Testis (tissue), 3 donors: ENCODE measurements around the gene MAP3K14. TPM values are rescaled to one million over a fixed set of nuclear protein-coding genes. Genes with fewer than 3 reads are reported as not detected.

Experiments used
- DNase-seq: peaks from one replicate; pipeline ENCODE4 v3.0.0-alpha.2; 2019
- H3K27ac ChIP-seq, 2 donors: fragments of 200-600 bp; sonication (generic); one replicate each; pipeline ENCODE4 v1.5.1; 2019
- H3K27me3 ChIP-seq: fragments of 200-600 bp; sonication (generic); one replicate; pipeline ENCODE4 v1.5.1; 2019
- H3K36me3 ChIP-seq: fragments of 200-600 bp; sonication (generic); one replicate; pipeline ENCODE4 v1.5.1; 2017; ENCODE audit warnings: low read depth; ENCODE audit errors: missing control alignments
- H3K4me1 ChIP-seq: fragments of 200-600 bp; sonication (generic); one replicate; pipeline ENCODE4 v1.5.1; 2019
- H3K4me3 ChIP-seq, 2 donors: fragments of 200-600 bp; sonication (generic); one replicate each; pipeline ENCODE4 v1.5.1; 2017 to 2019
- H3K9me3 ChIP-seq: fragments of 200-600 bp; sonication (generic); one replicate; pipeline ENCODE4 v1.5.1; 2017
- POLR2A ChIP-seq: fragments of 450-650 bp; IDR thresholded peaks from one replicate; pipeline ENCODE4 v1.6.1; 2017; ENCODE audit warnings: antibody characterized with exemption, mild to moderate bottlenecking, moderate library complexity
- WGBS, 2 donors: methylation state at CpG; one replicate each; pipeline ENCODE4 v1.1.5; 2018; 5-methylcytosine and 5-hydroxymethylcytosine counted together
- intact Hi-C: fragments of 100-400 bp; cut with DNase I; formaldehyde crosslinking; loops from one replicate; pipeline ENCODE4 v1.15.1; 2023; ENCODE audit warnings: low total_unique reads
- polyA plus RNA-seq: library from polyadenylated mRNA; stranded (reverse); fragments of 350-450 nt; fragmentation: Illumina TruSeq; extraction: RNeasy Lipid Tissue Mini Kit (QIAGEN cat#74804); gene quantifications from one replicate; pipeline ENCODE4 v1.2.3, GENCODE V29; 2014; ENCODE audit warnings: low read depth, low replicate concordance; ENCODE audit not compliant: insufficient read depth
- total RNA-seq, 2 donors: library from RNA; depleted of rRNA; stranded (reverse); fragments of >200 nt; gene quantifications; one replicate each; pipeline ENCODE4 v1.2.3, GENCODE V29; 2016
- TF ChIP-seq, protein P1 (sequence below), 3 experiments: fragments of 450-650 bp in 2 of 3; fragments of 200-600 bp in 1 of 3; sonication (generic) in 1 of 3; IDR thresholded peaks; one replicate each; pipeline ENCODE4 v1.5.1; 2016 to 2019; ENCODE audit warnings: antibody characterized with exemption in 3 of 3, mild to moderate bottlenecking in 2 of 3, moderate library complexity in 1 of 3

MAP3K14 gene
- total and polyA plus RNA-seq, 3 donors from 2014 or later, result 12.4 to 24.9 (median 14.6) TPM

DNA sequence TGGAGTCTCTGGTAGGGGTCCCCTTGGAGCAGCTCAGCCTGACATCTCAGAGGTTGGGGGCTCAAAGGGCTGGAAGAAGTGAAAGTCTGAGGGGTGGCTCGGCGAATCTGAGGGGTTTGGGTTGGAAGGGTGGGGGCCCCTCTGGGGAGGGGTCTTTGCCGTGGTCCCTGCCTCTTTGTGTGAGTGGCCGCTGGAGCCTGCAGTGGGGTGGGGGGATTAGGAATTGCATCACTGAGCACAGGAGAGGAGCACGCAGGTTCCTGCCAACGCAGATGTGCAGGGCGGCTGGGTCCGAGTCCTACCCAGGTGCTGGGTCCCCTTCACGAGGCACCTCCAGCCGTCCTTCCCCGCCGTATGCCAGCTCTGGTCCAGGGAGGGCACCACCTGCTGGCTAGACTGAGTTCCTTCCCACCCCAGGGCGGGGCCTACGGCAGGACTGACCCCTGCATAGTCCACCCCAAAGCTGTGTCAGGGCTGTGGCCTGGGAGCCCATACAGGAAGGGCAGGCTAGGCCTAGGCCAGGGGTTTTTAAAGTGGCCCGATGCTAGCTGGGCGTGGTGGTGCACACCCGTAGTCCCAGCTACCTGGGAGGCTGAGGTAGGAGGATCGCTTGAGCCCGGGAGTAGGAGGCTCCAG, 85.2 kb downstream of the MAP3K14 start:
- TF ChIP-seq, protein P1, sequence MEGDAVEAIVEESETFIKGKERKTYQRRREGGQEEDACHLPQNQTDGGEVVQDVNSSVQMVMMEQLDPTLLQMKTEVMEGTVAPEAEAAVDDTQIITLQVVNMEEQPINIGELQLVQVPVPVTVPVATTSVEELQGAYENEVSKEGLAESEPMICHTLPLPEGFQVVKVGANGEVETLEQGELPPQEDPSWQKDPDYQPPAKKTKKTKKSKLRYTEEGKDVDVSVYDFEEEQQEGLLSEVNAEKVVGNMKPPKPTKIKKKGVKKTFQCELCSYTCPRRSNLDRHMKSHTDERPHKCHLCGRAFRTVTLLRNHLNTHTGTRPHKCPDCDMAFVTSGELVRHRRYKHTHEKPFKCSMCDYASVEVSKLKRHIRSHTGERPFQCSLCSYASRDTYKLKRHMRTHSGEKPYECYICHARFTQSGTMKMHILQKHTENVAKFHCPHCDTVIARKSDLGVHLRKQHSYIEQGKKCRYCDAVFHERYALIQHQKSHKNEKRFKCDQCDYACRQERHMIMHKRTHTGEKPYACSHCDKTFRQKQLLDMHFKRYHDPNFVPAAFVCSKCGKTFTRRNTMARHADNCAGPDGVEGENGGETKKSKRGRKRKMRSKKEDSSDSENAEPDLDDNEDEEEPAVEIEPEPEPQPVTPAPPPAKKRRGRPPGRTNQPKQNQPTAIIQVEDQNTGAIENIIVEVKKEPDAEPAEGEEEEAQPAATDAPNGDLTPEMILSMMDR (IDR thresholded peaks at IDR 0.05), result no peak
- no peak for TF ChIP-seq POLR2A
- no peaks in the 10 kb centered on the region for H3K27me3 ChIP-seq
- no peak for DNase-seq
- no peak overlapping the region for H3K27ac ChIP-seq
- 84 to 90% methylated on average over 6 to 19 of the region's 19 CpGs for WGBS, 2 donors
- no peak overlapping the region for H3K4me3 ChIP-seq
- no peaks in the 10 kb centered on the region for H3K9me3 ChIP-seq
- peaks cover 7% of the 10 kb centered on the region for H3K4me1 ChIP-seq
- intact Hi-C loops, result loop anchor here (10.0 kb wide), 1 partner anchor 153 kb away; no protein-coding TSS in a partner anchor
- no peaks in the 10 kb centered on the region for H3K36me3 ChIP-seq

DNA sequence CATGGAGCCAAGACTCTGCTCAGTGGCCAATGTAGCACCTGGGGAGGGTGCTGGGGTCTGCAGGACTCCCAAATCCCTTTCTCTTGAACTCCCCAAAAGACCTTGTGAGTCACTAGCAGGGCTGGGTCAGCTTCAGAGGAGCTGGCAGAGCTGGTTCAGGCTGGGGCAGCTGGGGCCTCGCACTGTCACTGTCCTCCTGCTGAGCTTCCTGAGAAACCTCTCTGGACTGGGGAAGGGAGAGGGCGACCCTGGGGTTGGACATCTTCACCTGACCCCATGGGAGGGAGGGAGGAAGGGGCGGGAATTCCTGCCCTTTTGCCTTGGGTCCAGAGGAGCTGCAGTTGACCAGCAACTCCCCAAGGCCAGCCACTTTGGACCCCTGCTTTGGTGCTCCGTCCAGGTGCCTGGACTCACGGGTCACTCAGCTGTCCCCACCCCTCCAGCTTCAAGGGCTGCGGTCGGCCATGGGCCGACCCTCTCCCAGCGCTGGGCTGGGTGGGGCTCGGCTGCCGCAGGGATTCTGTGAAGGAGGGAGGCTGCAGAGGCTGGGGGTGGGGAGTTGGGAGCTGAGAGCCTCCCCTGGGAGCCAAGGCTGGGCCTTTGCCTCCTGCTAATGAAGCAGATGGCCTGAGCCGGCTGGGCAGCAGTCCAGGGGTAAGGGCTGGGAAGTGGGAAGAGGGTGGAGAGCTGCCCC, 85.9 kb downstream of the MAP3K14 start:
- Histone ChIP-seq H3K4me1 (peaks cover 10% of the 10 kb centered on the region), H3K36me3 (no peaks in the 10 kb centered on the region), H3K27ac (no peak overlapping the region), H3K4me3 (no peak overlapping the region), H3K27me3 (no peaks in the 10 kb centered on the region), H3K9me3 (no peaks in the 10 kb centered on the region)
- TF ChIP-seq POLR2A, result no peak
- intact Hi-C loops, result loop anchor here (10.0 kb wide), 1 partner anchor 154 kb away; no protein-coding TSS in a partner anchor
- no peak for DNase-seq
- WGBS, 2 donors, result 53 to 58% methylated on average over 6 to 12 of the region's 12 CpGs

DNA sequence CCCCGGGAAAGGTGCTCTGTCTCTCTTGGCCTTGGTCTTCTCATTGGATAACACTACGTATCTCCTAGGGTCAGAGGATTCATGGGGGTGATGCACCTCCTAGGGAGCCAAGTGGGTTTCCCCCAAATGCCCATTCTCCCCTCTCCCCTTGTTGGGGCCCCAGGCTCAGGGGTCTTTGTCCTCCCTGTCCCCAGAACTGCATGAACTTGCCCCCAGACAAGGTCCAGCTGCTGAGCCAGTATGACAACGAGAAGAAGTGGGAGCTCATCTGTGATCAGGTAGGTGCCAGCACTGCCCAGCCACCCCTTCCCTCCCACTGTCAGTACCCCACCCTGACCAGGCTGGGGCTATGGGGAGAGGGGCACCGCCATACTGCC, 86.4 kb downstream of the MAP3K14 start:
- H3K4me1 ChIP-seq, result peaks cover 10% of the 10 kb centered on the region
- H3K27me3 ChIP-seq, result no peaks in the 10 kb centered on the region
- no peak for DNase-seq
- no peak for TF ChIP-seq POLR2A
- TF ChIP-seq, protein P1 (IDR thresholded peaks at IDR 0.05), result no peak
- intact Hi-C loops, result loop anchor here (10.0 kb wide), 1 partner anchor 154 kb away; no protein-coding TSS in a partner anchor
- H3K4me3 ChIP-seq, result no peak overlapping the region
- no peak overlapping the region for H3K27ac ChIP-seq
- no peaks in the 10 kb centered on the region for H3K9me3 ChIP-seq
- H3K36me3 ChIP-seq, result no peaks in the 10 kb centered on the region
- WGBS, 2 donors, result 88 to 90% methylated on average over 2 to 4 of the region's 4 CpGs

DNA sequence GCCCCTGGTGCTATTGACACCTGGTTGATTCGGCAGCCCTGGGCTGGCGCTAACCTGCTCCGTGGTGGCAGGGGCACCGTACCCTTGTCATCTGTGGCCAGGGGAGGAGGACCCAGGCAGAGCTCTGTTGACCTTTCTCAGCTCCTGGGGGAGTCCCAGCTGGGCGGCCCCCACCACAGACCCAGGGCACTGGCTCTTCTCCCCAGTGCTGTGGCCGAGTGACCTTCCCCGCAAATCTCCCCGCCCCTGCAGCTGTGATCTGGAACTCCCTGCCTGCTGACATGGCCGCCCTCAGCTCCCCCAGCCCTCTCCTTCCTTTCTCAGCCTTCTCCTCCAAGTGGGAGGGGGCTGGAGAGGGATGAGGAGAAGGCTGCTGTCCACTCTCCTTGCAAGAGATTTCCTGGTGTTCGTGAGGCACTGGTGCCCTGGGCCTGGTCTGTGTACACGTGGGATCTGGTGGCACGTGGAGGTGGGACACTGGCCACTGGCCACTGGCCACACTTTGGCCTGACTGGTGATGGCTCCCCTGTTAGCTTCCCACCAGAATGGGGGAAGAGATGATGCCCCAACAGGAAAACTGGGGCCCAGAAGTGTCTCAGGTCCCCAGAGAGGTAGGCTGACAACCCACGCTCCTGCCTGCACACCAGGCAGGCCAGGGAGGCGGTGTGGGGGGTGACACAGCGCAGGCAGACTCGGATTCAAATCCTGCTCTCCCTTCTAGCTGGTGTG, 87.0 kb downstream of the MAP3K14 start:
- H3K4me3 ChIP-seq, result no peak overlapping the region
- TF ChIP-seq, protein P1 (IDR thresholded peaks at IDR 0.05), result no peak
- no peak for TF ChIP-seq POLR2A
- H3K4me1 ChIP-seq, result peaks cover 10% of the 10 kb centered on the region
- DNase-seq, result no peak
- H3K27me3 ChIP-seq, result no peaks in the 10 kb centered on the region
- 83 to 94% methylated on average over 6 to 14 of the region's 16 CpGs for WGBS, 2 donors
- H3K9me3 ChIP-seq, result no peaks in the 10 kb centered on the region
- intact Hi-C loops, result loop anchor here (10.0 kb wide), 1 partner anchor 155 kb away; no protein-coding TSS in a partner anchor
- H3K27ac ChIP-seq, result peak overlapping the region in 1 of 2 donors; percentile 24
- H3K36me3 ChIP-seq, result no peaks in the 10 kb centered on the region
